GM10847 (cell line): Measurements from ENCODE around the gene COL23A1.

ENCODE experiments used
- POLR2A ChIP-seq: IDR thresholded peaks from 2 replicates; pipeline ENCODE4 v1.6.1; 2011; ENCODE audit not compliant: insufficient read length; ENCODE audit errors: extremely low read depth

Gene COL23A1

GRCh38 chr5:178309271-178310013 is 280.8 kb downstream of the COL23A1 start:
- no peak for TF ChIP-seq POLR2A

DNA sequence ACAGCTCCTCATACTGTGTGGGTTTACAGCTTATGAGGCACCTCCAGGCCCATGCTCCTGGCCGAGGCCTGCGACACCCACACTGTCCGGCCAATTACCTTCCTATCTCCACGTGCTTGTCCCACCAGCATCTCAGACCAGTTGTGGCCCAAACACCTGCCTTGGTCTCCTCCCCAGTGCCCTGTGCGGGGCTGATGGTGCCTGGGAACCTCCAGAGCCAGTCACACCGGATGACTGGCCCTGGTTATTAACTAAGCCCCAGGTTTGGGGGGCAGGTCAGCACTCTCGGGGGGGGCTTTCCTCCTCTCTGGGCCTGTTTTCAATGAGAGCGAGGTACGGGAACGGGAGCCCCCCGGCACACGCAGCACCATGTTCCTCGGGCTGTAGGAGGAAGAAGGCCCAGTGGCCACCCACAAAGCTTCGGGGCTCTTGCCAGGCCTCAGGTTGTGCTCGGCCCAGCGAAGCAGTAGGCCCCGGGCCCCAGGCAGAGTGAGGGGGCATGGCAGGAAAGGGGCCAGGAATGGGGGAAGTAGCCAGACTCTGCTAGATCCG is 281.6 kb downstream of the COL23A1 start:
- no peak for TF ChIP-seq POLR2A

DNA sequence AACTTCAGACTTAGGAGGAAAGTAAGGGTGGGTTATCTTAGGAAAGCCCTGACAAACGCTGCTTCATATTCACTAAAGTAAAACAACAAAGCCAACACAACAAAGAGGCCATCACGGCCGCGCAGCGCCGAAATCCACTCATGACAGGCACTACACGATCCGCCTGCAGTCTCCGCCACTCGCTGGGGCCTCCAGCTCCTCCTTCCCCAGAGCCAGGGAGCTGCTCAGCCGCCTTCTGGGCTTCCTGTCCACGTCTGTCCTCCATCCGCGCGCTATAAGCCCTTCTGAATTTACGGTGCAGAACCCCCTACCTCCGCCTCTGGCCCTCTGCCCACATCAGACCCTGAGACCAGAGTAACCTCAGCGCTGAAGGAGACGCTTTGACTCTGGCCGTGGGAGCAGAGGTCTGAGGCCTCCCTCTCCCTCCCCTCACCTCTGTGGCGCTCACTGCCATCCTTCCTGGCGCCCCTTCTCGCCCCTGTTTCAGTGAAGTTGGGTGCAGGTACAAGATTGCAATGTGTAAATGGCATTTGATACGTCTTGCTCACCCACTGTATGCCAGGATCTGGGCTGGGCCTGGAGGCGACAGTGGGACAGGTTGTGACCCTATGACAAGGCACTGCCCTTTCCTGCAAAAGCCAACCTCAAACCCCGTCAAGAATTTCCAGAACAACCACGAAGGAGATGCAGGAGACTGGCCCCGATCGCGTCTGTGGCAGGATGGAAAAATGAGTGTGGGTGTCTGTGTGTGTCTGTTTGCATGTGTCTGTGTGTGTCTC is 282.7 kb downstream of the COL23A1 start:
- no peak for TF ChIP-seq POLR2A

GRCh38 chr5:178306430-178307225 is 283.6 kb downstream of the COL23A1 start:
- TF ChIP-seq POLR2A: no peak

- no peak for TF ChIP-seq POLR2A
These were observed 284.4 kb downstream of the COL23A1 start for GRCh38 chr5:178305801-178306200.

DNA sequence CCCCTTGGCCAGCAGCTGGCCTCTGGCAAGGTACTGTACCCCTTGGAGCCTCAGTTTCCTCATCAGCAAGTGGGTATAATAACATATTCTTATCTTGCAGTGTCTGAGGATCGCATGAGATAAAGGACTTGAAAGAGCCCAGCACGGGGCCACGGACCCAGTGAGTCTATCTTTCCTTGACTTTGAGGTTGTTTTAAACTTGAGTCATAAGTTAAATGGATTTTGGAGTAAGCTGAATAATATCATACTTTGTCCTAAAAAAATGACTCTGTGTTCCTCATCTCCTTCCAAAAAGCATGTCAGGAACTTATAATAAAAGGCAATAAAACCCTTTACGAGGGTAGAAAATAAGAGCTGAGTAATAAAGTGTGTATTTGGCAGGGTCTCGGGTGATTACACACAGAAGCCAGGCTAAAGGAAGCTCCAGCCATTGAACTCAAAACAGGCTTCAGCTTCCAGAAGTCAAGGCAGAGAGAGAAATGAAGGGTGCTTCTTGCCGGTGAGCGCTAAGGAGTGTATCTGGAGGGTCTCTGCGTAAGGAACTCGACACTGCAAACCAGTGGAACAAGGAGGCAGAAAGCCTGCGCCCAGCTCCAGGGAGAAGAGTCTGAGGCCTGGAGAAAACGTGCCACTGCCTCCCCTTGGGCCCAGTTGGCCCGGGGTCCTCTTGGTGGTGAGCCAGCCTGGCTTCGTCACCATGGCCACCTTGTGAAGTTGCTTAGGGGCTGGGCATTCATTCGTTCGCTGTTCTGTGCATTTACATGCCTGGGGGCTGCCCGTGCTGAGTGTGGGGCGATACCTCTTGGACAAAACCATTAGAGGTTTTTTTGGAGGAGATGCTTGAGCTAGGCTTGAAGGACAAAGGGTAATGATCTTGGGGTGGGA is 285.2 kb downstream of the COL23A1 start:
- no peak for TF ChIP-seq POLR2A

DNA sequence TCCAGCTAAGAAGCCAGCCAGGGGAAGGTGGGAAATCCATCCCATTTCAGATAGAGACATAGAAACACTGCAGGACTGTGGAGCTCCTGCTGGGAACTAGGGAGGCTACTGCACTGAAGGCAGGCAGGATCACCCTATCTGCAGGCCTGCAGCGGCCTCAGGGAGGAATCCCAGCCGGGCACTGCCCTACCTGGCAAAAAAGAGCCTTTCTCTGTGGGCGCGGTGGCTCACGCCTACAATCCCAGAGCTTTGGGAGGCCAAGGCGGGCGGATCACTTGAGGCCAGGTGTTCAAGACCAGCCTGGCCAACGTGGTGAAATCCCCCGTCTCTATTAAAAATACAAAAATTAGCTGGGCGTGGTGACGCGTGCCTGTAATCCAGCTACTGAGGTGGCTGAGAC is 286.2 kb downstream of the COL23A1 start:
- no peak for TF ChIP-seq POLR2A

DNA sequence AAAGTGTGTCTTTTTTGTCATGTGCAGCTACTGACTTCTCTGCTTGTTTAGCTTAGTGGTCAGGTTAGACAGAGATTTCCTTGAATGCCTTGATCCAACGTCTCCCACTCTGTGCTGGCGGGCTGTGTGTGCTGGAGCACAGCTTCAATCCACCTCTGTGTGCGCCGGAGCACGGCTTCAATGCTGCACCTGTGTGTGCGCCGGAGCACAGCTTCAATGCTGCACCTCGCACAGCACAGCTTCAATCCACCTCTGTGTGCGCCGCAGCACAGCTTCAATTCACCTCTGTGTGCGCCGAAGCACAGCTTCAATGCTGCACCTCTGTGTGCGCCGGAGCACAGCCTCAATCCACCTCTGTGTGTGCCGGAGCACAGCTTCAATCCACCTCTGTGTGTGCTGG is 288.6 kb downstream of the COL23A1 start:
- TF ChIP-seq POLR2A: no peak

GRCh38 chr5:178298283-178298807 is 291.8 kb downstream of the COL23A1 start:
- TF ChIP-seq POLR2A: no peak

- TF ChIP-seq POLR2A: no peak
These were observed 292.4 kb downstream of the COL23A1 start for GRCh38 chr5:178297751-178298150.

DNA sequence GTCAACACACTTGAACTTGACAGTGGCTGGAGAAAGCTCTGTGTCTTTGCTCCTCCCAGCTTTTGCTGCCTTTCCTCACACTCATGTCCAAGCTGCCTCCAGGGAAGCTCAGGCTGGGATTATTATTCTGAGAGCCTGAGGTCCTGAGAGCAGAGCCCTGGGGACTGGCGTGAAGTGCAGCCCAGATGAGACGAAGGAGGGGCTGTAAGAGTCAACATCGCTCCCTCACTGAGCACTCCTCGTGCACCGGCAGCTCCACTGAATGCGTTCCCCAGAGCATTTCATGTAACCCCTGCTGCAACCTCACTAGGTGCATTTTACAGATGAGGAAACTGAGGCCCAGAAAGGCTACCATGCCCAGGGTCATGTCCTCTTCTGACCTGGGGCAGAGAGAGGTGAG is 294.1 kb downstream of the COL23A1 start:
- no peak for TF ChIP-seq POLR2A

GRCh38 chr5:178295589-178295988 is 294.6 kb downstream of the COL23A1 start:
- no peak for TF ChIP-seq POLR2A

- no peak for TF ChIP-seq POLR2A
These were observed 296.4 kb downstream of the COL23A1 start for GRCh38 chr5:178293815-178294214.

DNA sequence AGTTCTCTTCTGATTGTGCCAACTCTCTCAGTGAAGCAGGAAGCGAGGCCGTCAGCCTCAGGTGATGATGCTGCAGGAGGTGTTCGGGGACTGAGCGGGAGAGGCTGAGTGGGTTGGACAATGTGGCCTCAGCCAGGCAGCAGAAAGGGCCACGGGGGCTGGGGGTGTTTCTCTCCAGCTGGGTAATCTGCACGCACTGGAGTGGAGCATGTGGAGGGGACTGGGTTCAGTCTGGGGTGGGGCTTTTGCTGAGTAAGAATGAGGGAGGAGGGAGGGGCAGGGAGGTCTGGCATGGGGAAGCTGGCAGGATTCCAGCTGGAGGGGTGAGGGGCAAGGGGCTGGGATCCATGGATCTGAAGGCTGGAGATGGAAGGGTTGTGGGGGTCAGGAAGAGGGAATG is 296.8 kb downstream of the COL23A1 start:
- TF ChIP-seq POLR2A: no peak
